Esophagus muscularis mucosa (tissue), 4 donors: ENCODE data around the gene ASTL. TPM values are rescaled to one million over a fixed set of nuclear protein-coding genes. Genes with fewer than 3 reads are reported as not detected.
A peak's percentile ranks its signal among the peaks of the same experiment; 100 is the strongest.

Experiments
- DNase-seq: peaks from one replicate; pipeline ENCODE4 v3.0.0-alpha.2; 2017; ENCODE audit errors: extremely low spot score
- H3K27ac ChIP-seq, 4 donors: fragments of 200-600 bp; sonication (generic); replicated peaks in 1 of 4; 1 replicate in 3 of 4; 2 replicates in 1 of 4; pipeline ENCODE4 v1.5.1; 2016 to 2019; ENCODE audit warnings: mild to moderate bottlenecking in 1 of 4
- H3K27me3 ChIP-seq, 4 donors: fragments of 200-600 bp; sonication (generic); one replicate each; pipeline versions ENCODE4 v1.5.1 to v1.6.0; 2016 to 2019
- H3K36me3 ChIP-seq, 4 donors: fragments of 200-600 bp; sonication (generic); one replicate each; pipeline ENCODE4 v1.5.1; 2016 to 2019
- H3K4me1 ChIP-seq, 4 donors: fragments of 200-600 bp; sonication (generic); one replicate each; pipeline ENCODE4 v1.5.1; 2016 to 2019
- H3K4me3 ChIP-seq, 4 donors: fragments of 200-600 bp; sonication (generic); 1 replicate in 2 of 4; 2 replicates in 2 of 4; pipeline ENCODE4 v1.5.1; 2016 to 2019; ENCODE audit warnings: mild to moderate bottlenecking in 4 of 4, moderate library complexity in 1 of 4
- H3K9me3 ChIP-seq, 4 donors: fragments of 200-600 bp; sonication (generic); 1 replicate in 3 of 4; 2 replicates in 1 of 4; pipeline ENCODE4 v1.5.1; 2016 to 2019
- CTCF ChIP-seq, 3 experiments: fragments of 200-600 bp in 2 of 3; fragments of 450-650 bp in 1 of 3; sonication (generic) in 2 of 3; IDR thresholded peaks; one replicate each; pipeline ENCODE4 v1.5.1; 2017 to 2019; ENCODE audit warnings: antibody characterized with exemption in 3 of 3, mild to moderate bottlenecking in 2 of 3, moderate library complexity in 1 of 3
- EP300 ChIP-seq: sonication (generic); formaldehyde crosslinking; IDR thresholded peaks from one replicate; pipeline ENCODE4 v1.6.1; 2017; ENCODE audit warnings: antibody characterized with exemption
- POLR2A ChIP-seq: fragments of 450-650 bp; IDR thresholded peaks from one replicate; pipeline ENCODE4 v1.6.1; 2017; ENCODE audit warnings: antibody characterized with exemption, moderate library complexity, mild to moderate bottlenecking, low read depth
- POLR2AphosphoS5 ChIP-seq, 2 donors: sonication (generic); formaldehyde crosslinking; IDR thresholded peaks; one replicate each; pipeline ENCODE4 v1.6.1; 2017; ENCODE audit warnings: antibody characterized with exemption in 2 of 2
- WGBS: methylation state at CpG from one replicate; pipeline ENCODE4 v1.1.5; 2018; 5-methylcytosine and 5-hydroxymethylcytosine counted together
- intact Hi-C: fragments of 100-400 bp; cut with DNase I; formaldehyde crosslinking; loops from one replicate; pipeline ENCODE4 v1.15.1; 2023
- total RNA-seq, 4 donors: library from RNA; depleted of rRNA; stranded (reverse); fragments of >200 nt; gene quantifications; one replicate each; pipeline versions ENCODE4 v1.1.0 to v1.2.1, GENCODE V29; 2016

The ASTL gene
- total RNA-seq, 4 donors from 2014 or later = not detected

- peaks cover 18 to 27% (median 20%) of the 10 kb centered on the region in 4 donors for H3K4me1 ChIP-seq
- no peak for DNase-seq
- H3K27me3 ChIP-seq = peaks cover 0 to 36% (median 4%) of the 10 kb centered on the region in 4 donors
- H3K36me3 ChIP-seq = no peaks in the 10 kb centered on the region
- intact Hi-C loops = no loop called here
- peaks cover 0 to 4% (median 3%) of the 10 kb centered on the region in 4 donors for H3K9me3 ChIP-seq
- WGBS = 87% methylated on average over 13 of the region's 13 CpGs
- no peak overlapping the region for H3K27ac ChIP-seq
- TF ChIP-seq EP300 (no peak), CTCF (IDR thresholded peaks at IDR 0.05) (no peak), POLR2AphosphoS5 (IDR thresholded peaks at IDR 0.05) (no peak), POLR2A (no peak)
- H3K4me3 ChIP-seq = no peak overlapping the region
Measured at GRCh38 chr2:96110621-96111256, 27.6 kb downstream of the ASTL start.

GRCh38 chr2:96109931-96110511 lies 28.3 kb downstream of the ASTL start:
- Histone ChIP-seq H3K4me3 (no peak overlapping the region), H3K27me3 (peaks cover 0 to 28% (median 0%) of the 10 kb centered on the region in 4 donors), H3K9me3 (peaks cover 0 to 11% (median 8%) of the 10 kb centered on the region in 4 donors), H3K27ac (peak overlapping the region in 2 of 4 donors; percentile 53 to 57), H3K36me3 (no peaks in the 10 kb centered on the region), H3K4me1 (peaks cover 18 to 27% (median 20%) of the 10 kb centered on the region in 4 donors)
- 96% methylated on average over 3 of the region's 3 CpGs for WGBS
- intact Hi-C loops = no loop called here
- TF ChIP-seq EP300 (no peak), POLR2AphosphoS5 (IDR thresholded peaks at IDR 0.05) (no peak), CTCF (IDR thresholded peaks at IDR 0.05) (no peak), POLR2A (no peak)
- no peak for DNase-seq

- peaks cover 0 to 21% (median 0%) of the 10 kb centered on the region in 4 donors for H3K27me3 ChIP-seq
- WGBS = 46% methylated on average over 2 of the region's 3 CpGs
- DNase-seq = no peak
- intact Hi-C loops = no loop called here
- peaks cover 20 to 27% (median 21%) of the 10 kb centered on the region in 4 donors for H3K4me1 ChIP-seq
- peak overlapping the region in 1 of 4 donors; percentile 8 for H3K4me3 ChIP-seq
- peak overlapping the region; percentile 23 to 57 (median 46) for H3K27ac ChIP-seq
- TF ChIP-seq POLR2A = no peak
- no peak for TF ChIP-seq CTCF (IDR thresholded peaks at IDR 0.05)
- no peak for TF ChIP-seq POLR2AphosphoS5 (IDR thresholded peaks at IDR 0.05)
- no peak for TF ChIP-seq EP300
- no peaks in the 10 kb centered on the region for H3K36me3 ChIP-seq
- peaks cover 0 to 15% (median 10%) of the 10 kb centered on the region in 4 donors for H3K9me3 ChIP-seq
Measured at GRCh38 chr2:96109361-96109680, 29.0 kb downstream of the ASTL start.

- peaks cover 0 to 15% (median 10%) of the 10 kb centered on the region in 4 donors for H3K9me3 ChIP-seq
- no peak for DNase-seq
- H3K4me1 ChIP-seq = peaks cover 20 to 27% (median 23%) of the 10 kb centered on the region in 4 donors
- intact Hi-C loops = no loop called here
- H3K27ac ChIP-seq = peak overlapping the region; percentile 23 to 57 (median 46)
- 46% methylated on average over 16 of the region's 17 CpGs for WGBS
- H3K27me3 ChIP-seq = peaks cover 0 to 16% (median 0%) of the 10 kb centered on the region in 4 donors
- TF ChIP-seq EP300 = no peak
- TF ChIP-seq POLR2A = no peak
- no peak for TF ChIP-seq CTCF (IDR thresholded peaks at IDR 0.05)
- TF ChIP-seq POLR2AphosphoS5 (IDR thresholded peaks at IDR 0.05) = no peak
- H3K36me3 ChIP-seq = no peaks in the 10 kb centered on the region
- peak overlapping the region in 2 of 4 donors; percentile 8 to 16 for H3K4me3 ChIP-seq
Measured at GRCh38 chr2:96108541-96109360, 29.6 kb downstream of the ASTL start.
